ENCODE results near the gene TBC1D17. TPM values are rescaled to one million over a fixed set of nuclear protein-coding genes. Genes with fewer than 3 reads are reported as not detected.

The TBC1D17 gene
- total and polyA plus RNA-seq, 2 of the 13 experiments (the other 11 are each of a cell fraction or from before 2014, with no cell fraction given): 9.7 to 16.9 TPM

DNA sequence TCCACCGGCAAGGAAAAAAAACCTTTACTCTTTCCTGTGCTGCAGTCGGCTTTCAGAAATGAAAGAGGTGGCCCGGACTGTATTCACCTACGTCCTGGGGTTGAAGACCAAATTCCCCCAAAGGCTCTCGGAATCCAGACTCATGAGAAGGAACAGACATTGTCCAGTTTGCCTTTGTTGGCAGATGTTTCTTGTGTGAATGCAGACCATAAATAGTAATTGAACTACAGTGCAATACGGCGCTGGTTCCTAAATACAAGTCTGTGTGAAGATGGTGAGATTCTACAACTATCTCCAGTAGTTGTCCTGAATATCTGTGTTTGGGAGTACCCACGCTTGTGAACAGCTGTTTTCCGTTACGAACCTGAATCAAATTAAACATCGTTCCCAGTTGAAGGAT, 37.8 kb upstream of the TBC1D17 start (continued):
- TF ChIP-seq GATA4 (IDR thresholded peaks at IDR 0.05; ENCODE audit: borderline replicate concordance, low read depth): no peak
- no peak for TF ChIP-seq ZNF468 (CRISPR knock-in tag; IDR thresholded peaks at IDR 0.05)
- TF ChIP-seq, protein P1, sequence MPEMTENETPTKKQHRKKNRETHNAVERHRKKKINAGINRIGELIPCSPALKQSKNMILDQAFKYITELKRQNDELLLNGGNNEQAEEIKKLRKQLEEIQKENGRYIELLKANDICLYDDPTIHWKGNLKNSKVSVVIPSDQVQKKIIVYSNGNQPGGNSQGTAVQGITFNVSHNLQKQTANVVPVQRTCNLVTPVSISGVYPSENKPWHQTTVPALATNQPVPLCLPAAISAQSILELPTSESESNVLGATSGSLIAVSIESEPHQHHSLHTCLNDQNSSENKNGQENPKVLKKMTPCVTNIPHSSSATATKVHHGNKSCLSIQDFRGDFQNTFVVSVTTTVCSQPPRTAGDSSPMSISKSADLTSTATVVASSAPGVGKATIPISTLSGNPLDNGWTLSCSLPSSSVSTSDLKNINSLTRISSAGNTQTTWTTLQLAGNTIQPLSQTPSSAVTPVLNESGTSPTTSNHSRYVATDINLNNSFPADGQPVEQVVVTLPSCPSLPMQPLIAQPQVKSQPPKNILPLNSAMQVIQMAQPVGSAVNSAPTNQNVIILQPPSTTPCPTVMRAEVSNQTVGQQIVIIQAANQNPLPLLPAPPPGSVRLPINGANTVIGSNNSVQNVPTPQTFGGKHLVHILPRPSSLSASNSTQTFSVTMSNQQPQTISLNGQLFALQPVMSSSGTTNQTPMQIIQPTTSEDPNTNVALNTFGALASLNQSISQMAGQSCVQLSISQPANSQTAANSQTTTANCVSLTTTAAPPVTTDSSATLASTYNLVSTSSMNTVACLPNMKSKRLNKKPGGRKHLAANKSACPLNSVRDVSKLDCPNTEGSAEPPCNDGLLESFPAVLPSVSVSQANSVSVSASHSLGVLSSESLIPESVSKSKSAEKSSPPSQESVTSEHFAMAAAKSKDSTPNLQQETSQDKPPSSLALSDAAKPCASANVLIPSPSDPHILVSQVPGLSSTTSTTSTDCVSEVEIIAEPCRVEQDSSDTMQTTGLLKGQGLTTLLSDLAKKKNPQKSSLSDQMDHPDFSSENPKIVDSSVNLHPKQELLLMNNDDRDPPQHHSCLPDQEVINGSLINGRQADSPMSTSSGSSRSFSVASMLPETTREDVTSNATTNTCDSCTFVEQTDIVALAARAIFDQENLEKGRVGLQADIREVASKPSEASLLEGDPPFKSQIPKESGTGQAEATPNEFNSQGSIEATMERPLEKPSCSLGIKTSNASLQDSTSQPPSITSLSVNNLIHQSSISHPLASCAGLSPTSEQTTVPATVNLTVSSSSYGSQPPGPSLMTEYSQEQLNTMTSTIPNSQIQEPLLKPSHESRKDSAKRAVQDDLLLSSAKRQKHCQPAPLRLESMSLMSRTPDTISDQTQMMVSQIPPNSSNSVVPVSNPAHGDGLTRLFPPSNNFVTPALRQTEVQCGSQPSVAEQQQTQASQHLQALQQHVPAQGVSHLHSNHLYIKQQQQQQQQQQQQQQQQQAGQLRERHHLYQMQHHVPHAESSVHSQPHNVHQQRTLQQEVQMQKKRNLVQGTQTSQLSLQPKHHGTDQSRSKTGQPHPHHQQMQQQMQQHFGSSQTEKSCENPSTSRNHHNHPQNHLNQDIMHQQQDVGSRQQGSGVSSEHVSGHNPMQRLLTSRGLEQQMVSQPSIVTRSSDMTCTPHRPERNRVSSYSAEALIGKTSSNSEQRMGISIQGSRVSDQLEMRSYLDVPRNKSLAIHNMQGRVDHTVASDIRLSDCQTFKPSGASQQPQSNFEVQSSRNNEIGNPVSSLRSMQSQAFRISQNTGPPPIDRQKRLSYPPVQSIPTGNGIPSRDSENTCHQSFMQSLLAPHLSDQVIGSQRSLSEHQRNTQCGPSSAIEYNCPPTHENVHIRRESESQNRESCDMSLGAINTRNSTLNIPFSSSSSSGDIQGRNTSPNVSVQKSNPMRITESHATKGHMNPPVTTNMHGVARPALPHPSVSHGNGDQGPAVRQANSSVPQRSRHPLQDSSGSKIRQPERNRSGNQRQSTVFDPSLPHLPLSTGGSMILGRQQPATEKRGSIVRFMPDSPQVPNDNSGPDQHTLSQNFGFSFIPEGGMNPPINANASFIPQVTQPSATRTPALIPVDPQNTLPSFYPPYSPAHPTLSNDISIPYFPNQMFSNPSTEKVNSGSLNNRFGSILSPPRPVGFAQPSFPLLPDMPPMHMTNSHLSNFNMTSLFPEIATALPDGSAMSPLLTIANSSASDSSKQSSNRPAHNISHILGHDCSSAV (CRISPR knock-in tag; IDR thresholded peaks at IDR 0.05; ENCODE audit: borderline replicate concordance): no peak
- TF ChIP-seq CENPX (CRISPR knock-in tag; IDR thresholded peaks at IDR 0.05): no peak
- no peak for TF ChIP-seq ZFY (CRISPR knock-in tag; IDR thresholded peaks at IDR 0.05)
- no peak for TF ChIP-seq MZF1 (CRISPR knock-in tag; IDR thresholded peaks at IDR 0.05; ENCODE audit: borderline replicate concordance)
